Endothelial cell of umbilical vein (primary cell): ENCODE data around the gene ISLR. TPM values are rescaled to one million over a fixed set of nuclear protein-coding genes. Genes with fewer than 3 reads are reported as not detected.
"Not testable (repeated sequence)": the region's sequence is repeated elsewhere in the genome, so short reads cannot be mapped to it uniquely, and the experiment has no call there.

Experiments used
- BruUV-seq: library from RNA; stranded (reverse); fragments of 400-500 nt; replicated peaks from 2 replicates; lab custom pipeline; 2021; lab: Mats Ljungman, UMichigan
- CTCF ChIA-PET: fragments of 300-600, 350-600 bp; sonication (Branson Sonifier 250); formaldehyde crosslinking; loops from one replicate; lab custom pipeline; 2021; ENCODE audit warnings: antibody characterized with exemption, inconsistent platforms; lab: Charles Lee
- POLR2A ChIA-PET: fragments of 300-600, 350-600 bp; sonication (Branson Sonifier 250); formaldehyde crosslinking; loops from one replicate; lab custom pipeline; 2021; ENCODE audit warnings: antibody characterized with exemption, inconsistent platforms; lab: Charles Lee
- DNase-seq: peaks from one replicate; pipeline ENCODE4 v3.0.0-alpha.2; 2011; ENCODE audit warnings: low read depth, low spot score
- FAIRE-seq: peaks from 2 replicates; lab custom pipeline; 2011; peaks lifted over from hg19 to GRCh38; lab: Jason Lieb, UNC
- H2AFZ ChIP-seq: 2 replicates; pipeline ENCODE4 v1.6.0; 2012; ENCODE audit warnings: low read depth, low read length, control low read depth, inconsistent platforms
- H3K27ac ChIP-seq: 2 replicates; pipeline ENCODE4 v1.5.1; 2011; ENCODE audit warnings: low read depth, mild to moderate bottlenecking, control low read depth, low read length, moderate library complexity; ENCODE audit not compliant: insufficient read depth
- H3K27me3 ChIP-seq, 2 experiments: 2 replicates each; pipeline versions ENCODE4 v1.6.0 to v1.6.1; 2011; ENCODE audit warnings: low read length in 2 of 2, mixed read lengths in 1 of 2; ENCODE audit not compliant: control insufficient read depth in 2 of 2, insufficient read depth in 2 of 2
- H3K36me3 ChIP-seq, 2 experiments: 2 replicates in 1 of 2; 3 replicates in 1 of 2; pipeline ENCODE4 v1.5.1; 2011; ENCODE audit warnings: low read length in 2 of 2, mild to moderate bottlenecking in 1 of 2, moderate library complexity in 1 of 2; ENCODE audit not compliant: control insufficient read depth in 2 of 2, insufficient read depth in 2 of 2; ENCODE audit errors: extremely low read depth in 1 of 2
- H3K4me1 ChIP-seq: 3 replicates; pipeline ENCODE4 v1.5.1; 2011; ENCODE audit warnings: mild to moderate bottlenecking, low read length; ENCODE audit not compliant: control insufficient read depth, insufficient read depth; ENCODE audit errors: extremely low read depth
- H3K4me2 ChIP-seq: 2 replicates; pipeline ENCODE4 v1.6.1; 2011; ENCODE audit warnings: low read length, control low read depth, mixed read lengths; ENCODE audit not compliant: insufficient read depth
- H3K4me3 ChIP-seq, 3 experiments: fragments of 200-600 bp in 1 of 3; sonication (generic), shearing (Covaris generic) in 1 of 3; replicated peaks in 1 of 3; 2 replicates each; pipeline ENCODE4 v1.5.1; 2011 to 2016; ENCODE audit warnings: control low read depth in 3 of 3, low read length in 3 of 3, mild to moderate bottlenecking in 2 of 3, inconsistent platforms in 1 of 3, low read depth in 1 of 3, moderate library complexity in 1 of 3; ENCODE audit not compliant: insufficient read depth in 1 of 3
- H3K79me2 ChIP-seq: 2 replicates; pipeline ENCODE4 v1.6.0; 2012; ENCODE audit warnings: low read length, inconsistent platforms; ENCODE audit not compliant: control insufficient read depth, insufficient read depth
- H3K9ac ChIP-seq: replicated peaks from 2 replicates; pipeline ENCODE3; 2011; ENCODE audit warnings: low read length, control low read depth; ENCODE audit not compliant: insufficient read depth; ENCODE audit errors: extremely low read depth
- H3K9me1 ChIP-seq: replicated peaks from 3 replicates; pipeline ENCODE4 v1.6.0; 2011; ENCODE audit warnings: mild to moderate bottlenecking, low read length; ENCODE audit not compliant: control insufficient read depth, insufficient read depth; ENCODE audit errors: extremely low read depth
- H3K9me3 ChIP-seq: replicated peaks from 2 replicates; pipeline ENCODE4 v1.5.1; 2012; ENCODE audit warnings: low read length, inconsistent platforms; ENCODE audit not compliant: control insufficient read depth, insufficient read depth
- H4K20me1 ChIP-seq: replicated peaks from 2 replicates; pipeline ENCODE3; 2011; ENCODE audit warnings: mild to moderate bottlenecking, low read length; ENCODE audit not compliant: control insufficient read depth, insufficient read depth; ENCODE audit errors: extremely low read depth
- CTCF ChIP-seq, 2 donors: IDR thresholded peaks; 1 replicate in 1 of 2; 2 replicates in 1 of 2; pipeline ENCODE4 v1.5.1; 2011; ENCODE audit warnings: low read length in 2 of 2, mild to moderate bottlenecking in 2 of 2, moderate library complexity in 2 of 2, control low read depth in 1 of 2, inconsistent platforms in 1 of 2, low read depth in 1 of 2; ENCODE audit not compliant: insufficient read depth in 1 of 2; ENCODE audit errors: extremely low read depth in 1 of 2
- EZH2 ChIP-seq: IDR thresholded peaks from 2 replicates; pipeline ENCODE4 v1.6.1; 2012; ENCODE audit warnings: borderline replicate concordance, low read depth, mild to moderate bottlenecking, moderate library complexity, low read length, inconsistent platforms; ENCODE audit not compliant: severe bottlenecking
- FOS ChIP-seq: IDR thresholded peaks from 2 replicates; pipeline ENCODE4 v1.6.1; 2011; ENCODE audit warnings: mild to moderate bottlenecking, low read length, moderate library complexity, borderline replicate concordance; ENCODE audit not compliant: insufficient read depth
- GATA2 ChIP-seq: IDR thresholded peaks from 2 replicates; pipeline ENCODE4 v1.7.0; 2011; ENCODE audit warnings: low read depth, mild to moderate bottlenecking, moderate library complexity, mixed read lengths, low read length; ENCODE audit not compliant: insufficient read length, insufficient read depth
- JUN ChIP-seq: IDR thresholded peaks from 2 replicates; pipeline ENCODE4 v1.6.1; 2011; ENCODE audit warnings: borderline replicate concordance, low read depth; ENCODE audit not compliant: insufficient read length, insufficient read depth
- MAX ChIP-seq: IDR thresholded peaks from 2 replicates; pipeline ENCODE4 v1.6.1; 2011; ENCODE audit not compliant: insufficient read depth, insufficient read length
- MYC ChIP-seq: IDR thresholded peaks from one replicate; pipeline ENCODE4 v1.6.1; 2011; ENCODE audit warnings: mild to moderate bottlenecking, low read depth, low read length
- POLR2A ChIP-seq: IDR thresholded peaks from 2 replicates; pipeline ENCODE4 v1.6.1; 2012; ENCODE audit warnings: low read depth, mild to moderate bottlenecking, control low read depth, low read length
- POLR2AphosphoS5 ChIP-seq: IDR thresholded peaks from 2 replicates; pipeline ENCODE4 v1.6.1; 2012; ENCODE audit warnings: low read depth, mild to moderate bottlenecking, control low read depth, low read length, moderate library complexity; ENCODE audit not compliant: insufficient read depth
- dilution Hi-C: fragments of 300-500 bp; cut with MboI; formaldehyde crosslinking; loops from one replicate; pipeline ENCODE4 v1.15.0; 2019; ENCODE audit warnings: low sequenced_read_pairs; ENCODE audit not compliant: extremely low pct_ligation_motif_present
- intact Hi-C: fragments of 100-400 bp; cut with micrococcal nuclease; formaldehyde crosslinking; loops from one replicate; pipeline ENCODE4 v1.10.0; 2022
- polyA plus RNA-seq, 4 experiments: library from polyadenylated mRNA; depleted of rRNA in 3 of 4; stranded (reverse) in 3 of 4; unstranded in 1 of 4; fragments of >200 nt; gene quantifications; 2 replicates each; pipeline versions ENCODE4 v1.2.1 to v1.2.3, GENCODE V29; 2011 to 2012; ENCODE audit warnings: missing spikeins in 1 of 4
- total RNA-seq: library from RNA; stranded (reverse); gene quantifications from 2 replicates; pipeline ENCODE4 v1.2.3, GENCODE V29; 2021

ISLR gene
- total and polyA plus RNA-seq, 2 donors (not counting 3 experiments of a cell fraction or from before 2014, with no cell fraction given) = not detected

GRCh38 chr15:74159773-74160172 is 13.7 kb upstream of the ISLR start:
- intact Hi-C loops = no loop called here
- Histone ChIP-seq H3K27me3 (peaks cover 11 to 22% of the 10 kb centered on the region in 2 experiments), H3K9ac (no peak overlapping the region), H3K27ac (no peak overlapping the region), H3K9me1 (no peaks in the 10 kb centered on the region), H3K36me3 (no peaks in the 10 kb centered on the region), H4K20me1 (no peaks in the 10 kb centered on the region), H3K4me2 (no peak overlapping the region), H3K4me3 (no peak overlapping the region), H3K79me2 (no peaks in the 10 kb centered on the region), H3K9me3 (no peaks in the 10 kb centered on the region), H2AFZ (no peak overlapping the region), H3K4me1 (no peaks in the 10 kb centered on the region)
- FAIRE-seq (no peak), DNase-seq (no peak)
- CTCF ChIA-PET = interaction anchor here (0.6 to 0.9 kb wide), 3 partner anchors 10 to 161 kb away, joined by 3 read pairs; no protein-coding TSS in a partner anchor
- POLR2A ChIA-PET = no interaction called here
- dilution Hi-C loops = no loop called here
- no peak for TF ChIP-seq JUN
- no peak for TF ChIP-seq MYC
- no peak for TF ChIP-seq GATA2
- TF ChIP-seq POLR2AphosphoS5 = no peak
- TF ChIP-seq MAX = no peak
- no peak for TF ChIP-seq FOS
- no peak for TF ChIP-seq CTCF (IDR thresholded peaks at IDR 0.05; ENCODE audit: extremely low read depth in 1 of 2, insufficient read depth in 1 of 2, low read depth in 1 of 2, low read length in 2 of 2)
- TF ChIP-seq POLR2A = no peak
- no peak for TF ChIP-seq EZH2
- no TSS peak for BruUV-seq

- H3K27me3 ChIP-seq = peaks cover 9 to 23% of the 10 kb centered on the region in 2 experiments
- FAIRE-seq, H3K9me3 ChIP-seq, H3K9ac ChIP-seq, H3K27ac ChIP-seq, dilution Hi-C loops, H3K4me1 ChIP-seq, H3K9me1 ChIP-seq, DNase-seq, BruUV-seq, POLR2A ChIA-PET, H2AFZ ChIP-seq, H3K4me3 ChIP-seq, H4K20me1 ChIP-seq, H3K4me2 ChIP-seq, H3K79me2 ChIP-seq, H3K36me3 ChIP-seq, intact Hi-C loops: not testable (repeated sequence)
- CTCF ChIA-PET = interaction anchor here (0.6 kb wide), 1 partner anchor 160 kb away, joined by 3 read pairs; no protein-coding TSS in a partner anchor
These were observed 13.1 kb upstream of the ISLR start for GRCh38 chr15:74160390-74160789.

- H3K4me3 ChIP-seq, H3K9me3 ChIP-seq, BruUV-seq, POLR2A ChIA-PET, H3K79me2 ChIP-seq, intact Hi-C loops, H3K36me3 ChIP-seq, DNase-seq, H4K20me1 ChIP-seq, dilution Hi-C loops, H3K9ac ChIP-seq, FAIRE-seq, H3K4me1 ChIP-seq, H3K27ac ChIP-seq, H3K4me2 ChIP-seq, H3K9me1 ChIP-seq, H2AFZ ChIP-seq: not testable (repeated sequence)
- CTCF ChIA-PET = interaction anchor here (1.7 kb wide), 2 partner anchors 13 to 145 kb away, joined by 4 to 5 read pairs; no protein-coding TSS in a partner anchor
- H3K27me3 ChIP-seq = peaks cover 5 to 12% of the 10 kb centered on the region in 2 experiments
These were observed 11.3 kb upstream of the ISLR start for GRCh38 chr15:74162195-74162536.
